ENCODE data around the gene PSMD6. TPM values are rescaled to one million over a fixed set of nuclear protein-coding genes. Genes with fewer than 3 reads are reported as not detected.

PSMD6 gene
- 62.7 and 66.0 TPM in 2 replicates for total RNA-seq (2022)
- Bru-seq, nascent RNA = percentile 96 among the genes with signal in this experiment
- BruChase-seq, experiment 1, labeled RNA remaining after a 6-hour chase = percentile 92 among the genes with signal in this experiment
- BruChase-seq, experiment 2, labeled RNA remaining after a 2-hour chase = percentile 94 among the genes with signal in this experiment
- long read RNA-seq, transcript PSMD6-201 (8 exons, 1,430 nt) = major isoform, 134 of 165 reads
- long read RNA-seq, transcript PSMD6-210 (9 exons, 1,495 nt) = minor isoform, 8 of 165 reads
- long read RNA-seq, transcript PSMD6-206 (7 exons, 2,052 nt) = minor isoform, 5 of 165 reads
- long read RNA-seq, partial matches to known transcripts = 3 of 165 reads
- long read RNA-seq, other reads (novel, unspliced or antisense) = 15 of 165 reads

DNA sequence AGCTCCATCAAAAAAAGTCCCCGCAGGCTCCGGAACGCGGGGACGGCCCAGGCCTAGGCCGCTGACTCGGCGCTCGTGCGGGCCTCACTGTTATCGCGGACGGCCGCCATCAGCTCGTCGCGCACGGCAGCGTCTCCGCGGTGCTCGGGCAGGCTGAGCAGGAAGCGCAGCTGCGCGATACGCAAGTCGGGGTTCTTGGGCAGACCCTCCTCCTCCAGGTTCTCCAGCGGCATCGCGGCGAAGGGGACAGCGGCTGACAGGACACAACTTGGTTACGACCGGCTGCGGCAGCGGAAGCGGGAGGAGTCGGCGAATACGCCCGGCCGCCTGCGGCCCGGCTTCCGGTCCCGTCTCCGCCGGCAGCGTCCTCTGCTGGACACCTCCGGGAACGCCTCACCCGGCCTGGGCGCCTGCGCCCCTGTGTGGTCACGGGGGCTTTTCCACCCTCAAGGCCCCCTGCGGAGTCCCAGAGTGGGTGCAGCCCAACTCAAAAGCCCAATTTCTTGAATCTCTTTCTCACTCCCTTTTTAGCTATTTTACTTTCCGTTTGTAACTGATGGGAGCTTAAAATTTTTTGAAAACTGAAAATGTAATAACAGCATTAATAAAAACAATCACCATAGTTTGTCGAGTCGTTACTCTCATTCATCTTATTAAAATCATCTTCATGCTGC lies at the start of gene PSMD6:
Gene PSMD6 (minus strand): TSS at position 308 of the 674 bp plus-strand sequence. CDS start 75 bp downstream, at position 233.
- ChIA-PET POLR2A (interaction anchor here (0.5 to 2.8 kb wide), 23 partner anchors 11 to 1973 kb away, joined by 3 to 18 read pairs (median 4); partner anchors contain the start of gene SCAANT1), CTCF (interaction anchor here (0.6 to 4.8 kb wide), 81 partner anchors 10 to 1936 kb away, joined by 3 to 54 read pairs (median 4); partner anchors contain the start of gene PRICKLE2)
- H3K36me3 Mint-ChIP-seq (ENCODE audit: insufficient read depth, unreplicated experiment) = peaks cover 40% of the 10 kb centered on the region
- peak within 1 kb of the TSS; percentile 80 for H3K4me3 Mint-ChIP-seq (ENCODE audit: unreplicated experiment)
- no peaks in the 10 kb centered on the region for H3K9me3 Mint-ChIP-seq (ENCODE audit: unreplicated experiment)
- H3K27me3 Mint-ChIP-seq (ENCODE audit: insufficient read depth, unreplicated experiment) = peaks cover 11% of the 10 kb centered on the region
- no TSS peak for BruUV-seq (replicated peaks)
- peak within 1 kb of the TSS; percentile 92 for H3K27ac Mint-ChIP-seq (ENCODE audit: low read depth, unreplicated experiment)
- intact Hi-C loops (cut with micrococcal nuclease) = loop anchor here (2.0 kb wide), 2 partner anchors 63 to 243 kb away; no protein-coding TSS in a partner anchor
- TF ChIP-seq, protein P1, sequence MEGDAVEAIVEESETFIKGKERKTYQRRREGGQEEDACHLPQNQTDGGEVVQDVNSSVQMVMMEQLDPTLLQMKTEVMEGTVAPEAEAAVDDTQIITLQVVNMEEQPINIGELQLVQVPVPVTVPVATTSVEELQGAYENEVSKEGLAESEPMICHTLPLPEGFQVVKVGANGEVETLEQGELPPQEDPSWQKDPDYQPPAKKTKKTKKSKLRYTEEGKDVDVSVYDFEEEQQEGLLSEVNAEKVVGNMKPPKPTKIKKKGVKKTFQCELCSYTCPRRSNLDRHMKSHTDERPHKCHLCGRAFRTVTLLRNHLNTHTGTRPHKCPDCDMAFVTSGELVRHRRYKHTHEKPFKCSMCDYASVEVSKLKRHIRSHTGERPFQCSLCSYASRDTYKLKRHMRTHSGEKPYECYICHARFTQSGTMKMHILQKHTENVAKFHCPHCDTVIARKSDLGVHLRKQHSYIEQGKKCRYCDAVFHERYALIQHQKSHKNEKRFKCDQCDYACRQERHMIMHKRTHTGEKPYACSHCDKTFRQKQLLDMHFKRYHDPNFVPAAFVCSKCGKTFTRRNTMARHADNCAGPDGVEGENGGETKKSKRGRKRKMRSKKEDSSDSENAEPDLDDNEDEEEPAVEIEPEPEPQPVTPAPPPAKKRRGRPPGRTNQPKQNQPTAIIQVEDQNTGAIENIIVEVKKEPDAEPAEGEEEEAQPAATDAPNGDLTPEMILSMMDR (IDR thresholded peaks at IDR 0.05; ENCODE audit: unreplicated experiment) = peak; percentile 97
- peaks cover 6% of the 10 kb centered on the region for H3K4me1 Mint-ChIP-seq (ENCODE audit: insufficient read depth, unreplicated experiment)
- DNase-seq (ENCODE audit: unreplicated experiment) = peak; percentile 81

- no peak overlapping the region for H3K4me3 Mint-ChIP-seq (ENCODE audit: unreplicated experiment)
- ChIA-PET POLR2A (no interaction called here), CTCF (no interaction called here)
- H3K27ac Mint-ChIP-seq (ENCODE audit: low read depth, unreplicated experiment) = no peak overlapping the region
- no peaks in the 10 kb centered on the region for H3K9me3 Mint-ChIP-seq (ENCODE audit: unreplicated experiment)
- H3K4me1 Mint-ChIP-seq (ENCODE audit: insufficient read depth, unreplicated experiment) = peaks cover 8% of the 10 kb centered on the region
- H3K27me3 Mint-ChIP-seq (ENCODE audit: insufficient read depth, unreplicated experiment) = no peaks in the 10 kb centered on the region
- DNase-seq (ENCODE audit: unreplicated experiment) = no peak
- intact Hi-C loops (cut with micrococcal nuclease) = no loop called here
- TF ChIP-seq, protein P1 (IDR thresholded peaks at IDR 0.05; ENCODE audit: unreplicated experiment) = no peak
- no TSS peak for BruUV-seq (replicated peaks)
- H3K36me3 Mint-ChIP-seq (ENCODE audit: insufficient read depth, unreplicated experiment) = no peaks in the 10 kb centered on the region
Observed at GRCh38 chr3:64072126-64072525, 48.8 kb upstream of the PSMD6 start.

DNA sequence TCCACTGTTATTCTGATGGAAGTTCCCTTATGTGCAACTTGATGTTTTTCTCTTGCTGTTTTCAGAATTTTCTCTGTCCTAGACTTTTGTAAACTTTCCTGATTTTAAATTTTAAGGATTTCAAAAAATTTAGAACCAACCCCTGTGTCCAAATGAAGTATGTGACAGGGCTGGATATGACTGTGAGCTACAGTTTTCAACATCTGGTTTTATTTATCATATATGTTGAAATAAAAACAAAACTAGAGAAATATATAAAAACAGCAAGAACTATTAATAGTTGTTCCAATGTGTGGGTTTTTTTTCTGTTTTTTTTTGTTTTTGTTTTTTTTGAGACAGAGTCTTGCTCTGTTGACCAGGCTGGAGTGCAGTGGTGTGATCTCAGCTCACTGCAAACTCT lies 47.4 kb upstream of the PSMD6 start:
- Mint-ChIP-seq H3K4me3 (ENCODE audit: unreplicated experiment) (no peak overlapping the region), H3K4me1 (ENCODE audit: insufficient read depth, unreplicated experiment) (peaks cover 8% of the 10 kb centered on the region), H3K27ac (ENCODE audit: low read depth, unreplicated experiment) (no peak overlapping the region), H3K27me3 (ENCODE audit: insufficient read depth, unreplicated experiment) (no peaks in the 10 kb centered on the region), H3K9me3 (ENCODE audit: unreplicated experiment) (no peaks in the 10 kb centered on the region), H3K36me3 (ENCODE audit: insufficient read depth, unreplicated experiment) (no peaks in the 10 kb centered on the region)
- CTCF ChIA-PET = interaction anchor here (0.5 to 0.6 kb wide), 2 partner anchors 9 to 44 kb away, joined by 3 read pairs; no protein-coding TSS in a partner anchor
- POLR2A ChIA-PET = no interaction called here
- no TSS peak for BruUV-seq (replicated peaks)
- no peak for DNase-seq (ENCODE audit: unreplicated experiment)
- TF ChIP-seq, protein P1 (IDR thresholded peaks at IDR 0.05; ENCODE audit: unreplicated experiment) = no peak
- intact Hi-C loops (cut with micrococcal nuclease) = no loop called here
